GM23338 (cell line): ENCODE data around the gene POPDC3. TPM values are rescaled to one million over a fixed set of nuclear protein-coding genes. Genes with fewer than 3 reads are reported as not detected.

ENCODE experiments used
- ATAC-seq: fragments of 200-7000 bp; cut with Tn5 transposase; 3 replicates; pipeline ENCODE4 v1.9.1; 2020
- DNase-seq: peaks from one replicate; pipeline ENCODE4 v3.0.0-alpha.2; 2015; ENCODE audit warnings: low spot score
- H2AFZ ChIP-seq: fragments of 200-600 bp; sonication (generic); 2 replicates; pipeline ENCODE4 v1.8.0; 2016; ENCODE audit warnings: antibody characterized with exemption, mild to moderate bottlenecking, moderate library complexity
- H3F3A ChIP-seq: fragments of 200-600 bp; sonication (generic); replicated peaks from 2 replicates; pipeline ENCODE4 v1.8.0; 2017; ENCODE audit warnings: antibody characterized with exemption, mixed run types, low read depth
- H3K27ac ChIP-seq: fragments of 200-600 bp; sonication (generic); 2 replicates; pipeline ENCODE4 v1.6.1; 2016; ENCODE audit warnings: low read depth
- H3K27me3 ChIP-seq: fragments of 200-600 bp; sonication (generic); 2 replicates; pipeline ENCODE4 v1.8.0; 2016; ENCODE audit warnings: mild to moderate bottlenecking, mixed run types, moderate library complexity; ENCODE audit not compliant: insufficient read depth
- H3K36me3 ChIP-seq: fragments of 200-600 bp; sonication (generic); 2 replicates; pipeline ENCODE4 v1.8.0; 2016; ENCODE audit warnings: mild to moderate bottlenecking; ENCODE audit not compliant: insufficient read depth
- H3K4me1 ChIP-seq: fragments of 200-600 bp; sonication (generic); 2 replicates; pipeline ENCODE4 v1.8.0; 2016; ENCODE audit warnings: mild to moderate bottlenecking, moderate library complexity; ENCODE audit not compliant: insufficient read depth
- H3K4me2 ChIP-seq: fragments of 200-600 bp; sonication (generic); 2 replicates; pipeline ENCODE4 v1.7.1; 2017; ENCODE audit warnings: mixed run types
- H3K4me3 ChIP-seq: fragments of 200-600 bp; sonication (generic); 2 replicates; pipeline ENCODE4 v1.6.1; 2016; ENCODE audit warnings: mixed run types
- H3K79me2 ChIP-seq: fragments of 200-600 bp; sonication (generic); replicated peaks from 2 replicates; pipeline ENCODE4 v1.8.0; 2017; ENCODE audit warnings: mild to moderate bottlenecking; ENCODE audit not compliant: insufficient read depth
- H3K9me2 ChIP-seq: fragments of 200-600 bp; sonication (generic); 2 replicates; pipeline ENCODE4 v1.8.0; 2017; ENCODE audit not compliant: insufficient read depth
- H4K20me1 ChIP-seq: fragments of 200-600 bp; sonication (generic); replicated peaks from 2 replicates; pipeline ENCODE4 v1.8.0; 2017; ENCODE audit warnings: mild to moderate bottlenecking; ENCODE audit not compliant: insufficient read depth
- H3K27ac Mint-ChIP-seq: 2 replicates; pipeline ENCODE4 v1.8.0; 2020; ENCODE audit warnings: inconsistent platforms, mild to moderate bottlenecking, moderate library complexity, mixed read lengths
- H3K27me3 Mint-ChIP-seq: 3 replicates; pipeline ENCODE4 v1.8.0; 2022; ENCODE audit warnings: low read depth, mild to moderate bottlenecking, moderate library complexity, mixed read lengths, inconsistent platforms; ENCODE audit not compliant: insufficient read depth, poor library complexity
- H3K36me3 Mint-ChIP-seq: 3 replicates; pipeline ENCODE4 v1.8.0; 2021; ENCODE audit warnings: low read depth, mild to moderate bottlenecking, inconsistent platforms, moderate library complexity, mixed read lengths
- H3K4me1 Mint-ChIP-seq: 3 replicates; pipeline ENCODE4 v1.8.0; 2020; ENCODE audit warnings: mild to moderate bottlenecking, inconsistent platforms, mixed read lengths
- H3K4me3 Mint-ChIP-seq: 3 replicates; pipeline ENCODE4 v1.8.0; 2021; ENCODE audit warnings: moderate library complexity, mild to moderate bottlenecking, inconsistent platforms, mixed read lengths
- H3K9me3 Mint-ChIP-seq: 3 replicates; pipeline ENCODE4 v1.8.0; 2020; ENCODE audit warnings: moderate library complexity, mild to moderate bottlenecking, inconsistent platforms, mixed read lengths
- CREB1 ChIP-seq: fragments of 250-450 bp; sonication (Bioruptor Pico); IDR thresholded peaks from 2 replicates; pipeline ENCODE4 v1.5.0; 2020; ENCODE audit warnings: low read depth, mild to moderate bottlenecking, moderate library complexity
- EZH2phosphoT487 ChIP-seq: fragments of 200-600 bp; sonication (generic); IDR thresholded peaks from one replicate; pipeline ENCODE4 v1.8.1; 2018; ENCODE audit warnings: antibody characterized with exemption; ENCODE audit not compliant: unreplicated experiment
- JUNB ChIP-seq: IDR thresholded peaks from one replicate; pipeline ENCODE4 v1.6.1; 2016; ENCODE audit warnings: antibody characterized with exemption; ENCODE audit not compliant: unreplicated experiment
- POLR2AphosphoS5 ChIP-seq: IDR thresholded peaks from 2 replicates; pipeline ENCODE4 v1.6.1; 2016; ENCODE audit warnings: antibody characterized with exemption, low read depth
- REST ChIP-seq: IDR thresholded peaks from one replicate; pipeline ENCODE4 v1.6.1; 2018; ENCODE audit warnings: antibody characterized with exemption; ENCODE audit not compliant: unreplicated experiment
- STAT1 ChIP-seq: IDR thresholded peaks from one replicate; pipeline ENCODE4 v1.6.1; 2016; ENCODE audit warnings: antibody characterized with exemption; ENCODE audit not compliant: unreplicated experiment
- ZNF114 ChIP-seq: fragments of 250-450 bp; sonication (Bioruptor Pico); IDR thresholded peaks from 2 replicates; pipeline ENCODE4 v1.5.0; 2020; ENCODE audit warnings: mild to moderate bottlenecking, moderate library complexity
- ZNF331 ChIP-seq: fragments of 250-450 bp; sonication (Bioruptor Pico); IDR thresholded peaks from 2 replicates; pipeline ENCODE4 v1.5.0; 2020; ENCODE audit warnings: low read depth, mild to moderate bottlenecking, moderate library complexity
- polyA plus RNA-seq: library from polyadenylated mRNA; unstranded; fragments of >200 nt; fragmentation: Nextera tagmentation; extraction: Ambion mirVana; gene quantifications from 2 replicates; pipeline ENCODE4 v1.2.1, GENCODE V29; 2016
- total RNA-seq: library from RNA; depleted of rRNA; stranded (reverse); fragments of >200 nt; shearing (Covaris generic); gene quantifications from 2 replicates; pipeline ENCODE4 v1.2.3, GENCODE V29; 2014
- TF ChIP-seq, protein P1 (sequence below): IDR thresholded peaks from 2 replicates; pipeline ENCODE4 v1.6.1; 2016; ENCODE audit warnings: antibody characterized with exemption
- TF ChIP-seq, protein P2 (sequence below), 2 experiments: fragments of 200-600 bp in 1 of 2; sonication (generic) in 1 of 2; conservative IDR thresholded peaks; 2 replicates each; pipeline versions ENCODE4 v1.5.1 to v1.6.1; 2016 to 2017; ENCODE audit warnings: antibody characterized with exemption in 2 of 2, low read depth in 2 of 2, mild to moderate bottlenecking in 2 of 2, moderate library complexity in 1 of 2

POPDC3 gene
- total and polyA plus RNA-seq, 2 experiments from 2014 or later = 5.1 to 5.7 TPM

DNA sequence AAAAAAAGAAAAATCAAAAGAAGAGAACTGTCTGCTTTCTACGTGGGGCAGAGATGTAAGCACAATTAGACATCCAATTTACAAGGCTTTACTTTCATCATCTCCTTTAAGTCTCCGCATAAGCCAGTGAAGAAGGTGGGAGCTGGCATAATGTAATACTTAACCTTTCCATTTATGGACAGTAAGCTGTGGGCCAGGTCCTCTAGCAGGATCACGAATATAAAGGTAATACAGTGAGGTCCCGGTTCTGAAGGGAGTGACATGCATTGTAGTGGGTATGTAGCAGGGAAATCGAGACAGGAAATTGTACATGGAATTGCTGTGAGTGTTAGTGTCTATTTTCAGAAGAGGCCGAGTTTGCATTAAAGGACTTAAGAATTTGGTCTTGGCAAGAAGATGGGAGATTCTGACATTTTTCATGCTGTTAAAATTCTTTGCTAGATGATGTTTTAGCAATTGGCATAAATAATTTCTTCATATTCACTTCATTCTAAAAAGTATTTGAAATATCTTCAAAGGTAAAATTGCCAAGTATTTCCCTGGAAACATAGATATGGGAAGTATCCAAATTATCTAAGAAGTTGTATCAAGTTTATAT is 20.4 kb upstream of the POPDC3 start:
- no peaks in the 10 kb centered on the region for H4K20me1 ChIP-seq
- Mint-ChIP-seq H3K36me3 (peaks cover 3% of the 10 kb centered on the region; the same call in 1 of the 3 replicates), H3K9me3 (0 out of 3 replicates have a peak, but pooled peaks cover 5% of the 10 kb centered on the region), H3K4me1 (no peaks in the 10 kb centered on the region), H3K27me3 (no peaks in the 10 kb centered on the region), H3K27ac (no peak overlapping the region), H3K4me3 (no peak overlapping the region)
- H2AFZ ChIP-seq = no peak overlapping the region
- no peaks in the 10 kb centered on the region for H3K27me3 ChIP-seq
- H3K27ac ChIP-seq = no peak overlapping the region
- no peak for TF ChIP-seq EZH2phosphoT487
- TF ChIP-seq, protein P1, sequence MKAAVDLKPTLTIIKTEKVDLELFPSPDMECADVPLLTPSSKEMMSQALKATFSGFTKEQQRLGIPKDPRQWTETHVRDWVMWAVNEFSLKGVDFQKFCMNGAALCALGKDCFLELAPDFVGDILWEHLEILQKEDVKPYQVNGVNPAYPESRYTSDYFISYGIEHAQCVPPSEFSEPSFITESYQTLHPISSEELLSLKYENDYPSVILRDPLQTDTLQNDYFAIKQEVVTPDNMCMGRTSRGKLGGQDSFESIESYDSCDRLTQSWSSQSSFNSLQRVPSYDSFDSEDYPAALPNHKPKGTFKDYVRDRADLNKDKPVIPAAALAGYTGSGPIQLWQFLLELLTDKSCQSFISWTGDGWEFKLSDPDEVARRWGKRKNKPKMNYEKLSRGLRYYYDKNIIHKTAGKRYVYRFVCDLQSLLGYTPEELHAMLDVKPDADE = no peak
- TF ChIP-seq, protein P2, sequence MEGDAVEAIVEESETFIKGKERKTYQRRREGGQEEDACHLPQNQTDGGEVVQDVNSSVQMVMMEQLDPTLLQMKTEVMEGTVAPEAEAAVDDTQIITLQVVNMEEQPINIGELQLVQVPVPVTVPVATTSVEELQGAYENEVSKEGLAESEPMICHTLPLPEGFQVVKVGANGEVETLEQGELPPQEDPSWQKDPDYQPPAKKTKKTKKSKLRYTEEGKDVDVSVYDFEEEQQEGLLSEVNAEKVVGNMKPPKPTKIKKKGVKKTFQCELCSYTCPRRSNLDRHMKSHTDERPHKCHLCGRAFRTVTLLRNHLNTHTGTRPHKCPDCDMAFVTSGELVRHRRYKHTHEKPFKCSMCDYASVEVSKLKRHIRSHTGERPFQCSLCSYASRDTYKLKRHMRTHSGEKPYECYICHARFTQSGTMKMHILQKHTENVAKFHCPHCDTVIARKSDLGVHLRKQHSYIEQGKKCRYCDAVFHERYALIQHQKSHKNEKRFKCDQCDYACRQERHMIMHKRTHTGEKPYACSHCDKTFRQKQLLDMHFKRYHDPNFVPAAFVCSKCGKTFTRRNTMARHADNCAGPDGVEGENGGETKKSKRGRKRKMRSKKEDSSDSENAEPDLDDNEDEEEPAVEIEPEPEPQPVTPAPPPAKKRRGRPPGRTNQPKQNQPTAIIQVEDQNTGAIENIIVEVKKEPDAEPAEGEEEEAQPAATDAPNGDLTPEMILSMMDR (conservative IDR thresholded peaks at IDR 0.05; ENCODE audit: low read depth in 2 of 2) = no peak
- TF ChIP-seq STAT1 = no peak
- TF ChIP-seq REST = no peak
- no peaks in the 10 kb centered on the region for H3K79me2 ChIP-seq
- H3K4me1 ChIP-seq = no peaks in the 10 kb centered on the region
- no peak overlapping the region for H3K4me2 ChIP-seq
- DNase-seq (no peak), ATAC-seq (no peak)
- H3F3A ChIP-seq = no peaks in the 10 kb centered on the region
- H3K36me3 ChIP-seq = no peaks in the 10 kb centered on the region; the same call in 1 of the 2 replicates
- no peak overlapping the region for H3K4me3 ChIP-seq
- H3K9me2 ChIP-seq = no peaks in the 10 kb centered on the region

DNA sequence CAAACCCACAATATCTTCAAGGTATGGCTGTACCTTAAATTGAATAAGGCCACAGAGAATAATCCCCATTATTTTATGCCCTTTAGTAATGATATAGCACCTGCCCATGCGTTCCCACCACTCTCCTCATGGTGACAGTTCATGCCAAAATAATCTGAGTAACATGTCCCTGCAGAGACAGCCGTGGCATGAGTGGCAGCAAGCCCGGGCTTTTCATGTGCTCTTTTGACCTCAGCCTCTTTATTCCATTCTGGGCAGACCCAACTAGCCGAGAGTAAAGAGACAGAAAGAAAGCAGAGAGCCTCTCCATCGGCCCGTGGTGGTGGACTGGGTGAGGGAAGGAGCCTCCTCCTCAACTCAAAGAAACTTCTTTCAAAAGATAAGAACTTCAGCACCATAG is 19.9 kb upstream of the POPDC3 start:
- Histone ChIP-seq H4K20me1 (no peaks in the 10 kb centered on the region), H3K4me1 (peaks cover 3% of the 10 kb centered on the region; the same call in 1 of the 2 replicates), H3K27me3 (no peaks in the 10 kb centered on the region), H3K79me2 (no peaks in the 10 kb centered on the region), H3F3A (no peaks in the 10 kb centered on the region), H3K27ac (no peak overlapping the region), H3K4me2 (no peak overlapping the region), H2AFZ (no peak overlapping the region), H3K4me3 (no peak overlapping the region), H3K36me3 (no peaks in the 10 kb centered on the region; the same call in 1 of the 2 replicates), H3K9me2 (no peaks in the 10 kb centered on the region)
- H3K27ac Mint-ChIP-seq = no peak overlapping the region
- H3K4me3 Mint-ChIP-seq = no peak overlapping the region
- no peaks in the 10 kb centered on the region; the same call in 2 of the 3 replicates for H3K4me1 Mint-ChIP-seq
- no peak for ATAC-seq
- H3K36me3 Mint-ChIP-seq = peaks cover 3% of the 10 kb centered on the region; the same call in 1 of the 3 replicates
- no peak for DNase-seq
- no peaks in the 10 kb centered on the region for H3K27me3 Mint-ChIP-seq
- H3K9me3 Mint-ChIP-seq = 0 out of 3 replicates have a peak, but pooled peaks cover 5% of the 10 kb centered on the region
- TF ChIP-seq REST (no peak), ZNF114 (CRISPR knock-in tag) (no peak), STAT1 (no peak), ZNF331 (CRISPR knock-in tag) (no peak), POLR2AphosphoS5 (no peak), CREB1 (CRISPR knock-in tag) (no peak), JUNB (no peak)
- TF ChIP-seq, protein P1 = no peak
